Measurements from ENCODE around the gene PPIC.

- TF ChIP-seq CTCF (IDR thresholded peaks at IDR 0.05) = no peak
- no peak for TF ChIP-seq ZFX (IDR thresholded peaks at IDR 0.05; ENCODE audit: borderline replicate concordance)
These were observed 58.5 kb downstream of the PPIC start for GRCh38 chr5:122978068-122978467.
